Choroid plexus epithelial cell (primary cell): ENCODE measurements around the gene ELMO1.

ENCODE experiments used
- DNase-seq: peaks from one replicate; pipeline ENCODE4 v3.0.0-alpha.2; 2010; ENCODE audit warnings: low read depth
- H3K4me3 ChIP-seq: 2 replicates; pipeline ENCODE4 v1.5.1; 2011; ENCODE audit warnings: low read depth, mild to moderate bottlenecking, control low read depth, low read length, moderate library complexity
- CTCF ChIP-seq: conservative IDR thresholded peaks from 2 replicates; pipeline ENCODE4 v1.5.1; 2011; ENCODE audit warnings: low read depth, mild to moderate bottlenecking, control low read depth, inconsistent platforms, low read length, moderate library complexity

The ELMO1 gene

GRCh38 chr7:37212051-37212450, 236.6 kb downstream of the ELMO1 start:
- no peak for DNase-seq
- TF ChIP-seq CTCF, result no peak
- H3K4me3 ChIP-seq, result no peak overlapping the region

- no peak for TF ChIP-seq CTCF
- peak; percentile 56 for DNase-seq
- H3K4me3 ChIP-seq, result no peak overlapping the region
Observed at GRCh38 chr7:37211097-37211880, 237.4 kb downstream of the ELMO1 start.

- H3K4me3 ChIP-seq, result no peak overlapping the region
- DNase-seq, result no peak
- no peak for TF ChIP-seq CTCF
Observed at GRCh38 chr7:37209195-37209594, 239.5 kb downstream of the ELMO1 start.

GRCh38 chr7:37208528-37208927, 240.1 kb downstream of the ELMO1 start:
- peak; percentile 75 for TF ChIP-seq CTCF
- H3K4me3 ChIP-seq, result no peak overlapping the region
- peak; percentile 96 for DNase-seq

GRCh38 chr7:37206192-37206591, 242.5 kb downstream of the ELMO1 start:
- no peak for TF ChIP-seq CTCF
- no peak for DNase-seq
- H3K4me3 ChIP-seq, result no peak overlapping the region

GRCh38 chr7:37205451-37205850, 243.2 kb downstream of the ELMO1 start:
- TF ChIP-seq CTCF, result no peak
- DNase-seq, result no peak
- H3K4me3 ChIP-seq, result no peak overlapping the region

- no peak overlapping the region for H3K4me3 ChIP-seq
- DNase-seq, result no peak
- no peak for TF ChIP-seq CTCF
Observed at GRCh38 chr7:37201876-37202198, 246.8 kb downstream of the ELMO1 start.
